Stimulated activated CD4-positive, alpha-beta T cell treated with anti-CD3 and anti-CD28 coated beads, Interleukin-2, amount 100 ng/mL, for 48 hours (primary cell): ENCODE data around the gene PNMA8C.
"Not testable (repeated sequence)": the region's sequence is repeated elsewhere in the genome, so short reads cannot be mapped to it uniquely, and the experiment has no call there.

Source experiments
- DNase-seq, 2 donors: peaks; one replicate each; pipeline ENCODE4 v3.0.0-alpha.2; 2020

Gene PNMA8C

GRCh38 chr19:46447006-46447405 is 18.3 kb upstream of the PNMA8C start:
- DNase-seq: no peak

- no peak for DNase-seq
These were observed 17.3 kb upstream of the PNMA8C start for GRCh38 chr19:46446021-46446420.

DNA sequence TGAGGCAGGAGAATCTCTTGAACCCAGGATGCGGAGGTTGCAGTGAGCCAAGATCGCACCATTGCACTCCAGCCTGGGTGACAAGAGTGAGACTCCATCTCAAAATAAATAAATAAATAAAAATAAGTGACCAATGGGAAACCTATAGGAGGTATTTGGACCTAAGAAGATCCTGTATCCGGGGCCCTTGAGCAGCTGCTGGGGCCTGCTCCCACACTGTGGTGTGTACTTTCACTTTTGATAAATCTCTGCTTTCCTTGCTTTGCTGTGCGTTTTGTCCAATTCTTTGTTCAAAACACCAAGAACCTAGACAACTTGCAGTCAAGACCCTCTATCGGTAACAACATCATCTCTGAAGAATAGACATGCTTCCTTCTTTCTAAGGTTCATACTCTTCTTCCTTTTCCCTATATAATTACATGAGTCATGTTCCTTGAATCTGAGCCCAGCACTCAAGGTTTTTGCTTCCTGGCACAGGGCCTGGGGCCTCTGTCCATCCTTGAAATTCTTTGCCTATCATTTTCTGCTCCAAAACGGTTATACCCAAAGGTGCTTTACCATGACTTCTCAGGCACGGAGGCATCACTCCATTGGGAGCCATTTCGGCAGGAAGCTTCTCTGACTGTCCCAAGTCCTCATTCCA is 14.2 kb upstream of the PNMA8C start:
- no peak for DNase-seq

DNA sequence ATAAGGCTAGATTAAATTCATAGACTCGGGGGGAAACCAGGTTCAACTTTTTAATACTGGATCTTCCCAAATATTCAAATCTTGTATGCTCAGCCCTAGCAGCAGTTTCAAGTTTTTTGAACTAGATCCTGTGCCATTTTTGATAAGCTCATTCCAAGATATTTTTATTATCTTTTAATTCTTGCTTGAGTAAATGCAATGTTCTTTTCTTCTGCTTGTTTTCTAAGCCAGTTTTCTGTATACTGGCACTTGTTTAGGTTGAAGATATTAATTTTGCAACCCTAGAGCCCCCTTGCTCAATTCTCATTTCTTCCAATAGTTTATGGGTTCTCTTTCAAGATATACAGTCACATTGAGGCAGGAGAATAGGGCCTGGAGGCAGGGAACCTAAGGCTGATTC is 13.1 kb upstream of the PNMA8C start:
- no peak for DNase-seq

GRCh38 chr19:46435689-46436088 is 7.0 kb upstream of the PNMA8C start:
- not testable (repeated sequence) for DNase-seq

GRCh38 chr19:46435009-46435408 is 6.3 kb upstream of the PNMA8C start:
- DNase-seq: no peak

DNA sequence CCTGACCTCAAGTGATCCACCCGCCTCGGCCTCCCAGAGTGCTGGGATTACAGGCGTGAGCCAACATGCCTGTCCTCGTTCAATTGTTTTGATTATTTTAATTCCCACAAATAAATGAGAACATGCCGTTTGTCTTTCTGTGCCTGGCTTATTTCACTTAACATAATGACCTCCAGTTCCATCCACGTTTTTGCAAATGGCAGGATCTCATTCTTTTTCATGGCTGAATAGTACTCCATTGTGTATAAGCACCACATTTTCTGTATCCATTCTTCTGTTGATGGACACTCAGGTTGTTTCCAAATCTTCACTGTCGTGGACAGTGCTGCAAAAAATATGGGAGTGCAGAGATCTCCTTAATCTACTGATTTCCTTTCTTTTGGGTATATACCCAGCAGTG is 4.7 kb upstream of the PNMA8C start:
- DNase-seq: not testable (repeated sequence)

DNA sequence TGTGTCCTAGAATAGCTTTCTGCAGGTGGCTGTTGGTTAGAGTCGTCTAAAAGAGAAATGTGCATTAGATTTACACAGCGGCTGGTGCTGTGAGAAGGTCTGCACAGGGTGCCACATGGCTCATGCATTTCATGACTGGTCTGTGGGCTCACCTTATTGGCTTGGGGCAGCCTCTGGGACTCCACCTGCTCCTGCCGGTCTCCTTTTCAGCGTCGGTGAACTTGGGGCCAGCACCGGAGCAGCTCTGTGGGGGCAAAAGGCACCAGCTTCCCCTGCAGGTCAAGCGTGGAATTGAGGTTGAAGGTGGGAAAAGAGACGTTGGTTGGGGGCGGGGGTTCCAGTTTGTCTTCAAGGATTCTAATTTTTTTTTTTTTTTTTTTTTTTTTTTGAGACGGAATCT is 3.1 kb upstream of the PNMA8C start:
- DNase-seq: no peak

- no peak for DNase-seq
These were observed 1.3 kb upstream of the PNMA8C start for GRCh38 chr19:46429999-46430398.

DNA sequence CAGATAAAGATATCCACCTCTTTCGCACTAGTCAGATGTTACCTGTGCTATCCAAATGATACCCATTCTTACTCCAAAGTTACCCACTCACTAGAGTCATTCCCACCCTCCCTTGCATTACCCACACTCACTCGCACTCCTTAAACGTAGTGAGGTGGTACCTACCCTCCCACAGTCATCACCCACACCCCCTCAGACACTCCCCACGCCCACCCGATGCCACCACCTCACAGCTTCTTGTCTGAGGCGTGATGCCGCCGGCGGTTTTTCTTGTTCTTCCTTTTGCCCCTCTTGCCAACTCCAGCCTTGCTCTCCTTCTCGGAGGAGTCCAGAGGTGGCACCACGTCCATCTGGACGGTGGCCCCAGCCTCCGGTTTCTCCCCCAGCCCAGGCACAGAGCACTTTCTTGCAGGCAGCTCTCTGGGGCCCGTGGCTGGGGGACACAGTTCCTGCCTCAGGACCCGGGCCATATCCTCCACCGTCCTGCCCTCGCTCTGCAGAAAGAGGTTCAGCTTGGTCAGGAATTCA is 1.2 kb downstream of the PNMA8C start:
- DNase-seq: no peak

- peak; percentile 34 to 43 for DNase-seq
These were observed 2.1 kb downstream of the PNMA8C start for GRCh38 chr19:46426506-46427162.

- DNase-seq: no peak
These were observed 2.7 kb downstream of the PNMA8C start for GRCh38 chr19:46426035-46426505.

GRCh38 chr19:46423188-46423587 is 5.5 kb downstream of the PNMA8C start:
- DNase-seq: no peak

DNA sequence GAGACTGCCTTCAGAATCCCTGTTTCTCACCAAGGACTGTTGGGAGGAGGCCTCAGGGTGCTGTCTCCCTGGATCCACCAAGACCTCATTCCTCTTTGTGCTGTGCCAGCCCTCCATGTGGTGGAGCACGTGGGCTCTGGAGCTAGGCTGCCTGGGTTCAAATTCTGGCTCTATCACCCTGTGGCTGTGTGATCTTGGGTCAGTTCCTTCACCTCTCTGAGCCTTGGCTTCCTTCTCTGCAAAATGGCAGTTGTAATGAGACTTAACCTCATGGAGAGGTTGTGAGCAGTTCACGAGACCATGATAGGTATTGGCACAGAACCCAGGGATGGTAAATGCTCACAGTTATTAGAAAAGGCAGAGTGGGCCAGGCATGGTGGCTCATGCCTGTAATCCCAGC is 6.4 kb downstream of the PNMA8C start:
- DNase-seq: no peak

DNA sequence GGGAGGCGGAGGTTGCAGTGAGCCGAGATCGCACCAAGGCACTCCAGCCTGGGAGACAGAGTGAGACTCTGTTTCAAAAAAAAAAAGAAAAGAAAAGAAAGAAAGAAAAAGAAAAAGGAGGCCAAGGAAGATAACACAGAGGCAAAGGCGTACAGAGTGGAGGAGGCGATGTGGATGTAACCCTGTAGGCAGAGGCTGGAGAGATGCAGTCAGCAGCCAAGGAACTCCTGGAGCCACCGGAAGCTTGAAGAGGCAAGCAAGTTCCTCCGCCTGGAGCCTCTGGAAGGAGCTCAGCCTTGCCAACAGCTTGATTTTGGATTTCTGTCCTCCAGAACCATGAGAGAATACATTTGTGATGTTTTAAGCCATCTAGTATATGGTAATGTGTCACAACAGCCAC is 8.7 kb downstream of the PNMA8C start:
- DNase-seq: no peak

DNA sequence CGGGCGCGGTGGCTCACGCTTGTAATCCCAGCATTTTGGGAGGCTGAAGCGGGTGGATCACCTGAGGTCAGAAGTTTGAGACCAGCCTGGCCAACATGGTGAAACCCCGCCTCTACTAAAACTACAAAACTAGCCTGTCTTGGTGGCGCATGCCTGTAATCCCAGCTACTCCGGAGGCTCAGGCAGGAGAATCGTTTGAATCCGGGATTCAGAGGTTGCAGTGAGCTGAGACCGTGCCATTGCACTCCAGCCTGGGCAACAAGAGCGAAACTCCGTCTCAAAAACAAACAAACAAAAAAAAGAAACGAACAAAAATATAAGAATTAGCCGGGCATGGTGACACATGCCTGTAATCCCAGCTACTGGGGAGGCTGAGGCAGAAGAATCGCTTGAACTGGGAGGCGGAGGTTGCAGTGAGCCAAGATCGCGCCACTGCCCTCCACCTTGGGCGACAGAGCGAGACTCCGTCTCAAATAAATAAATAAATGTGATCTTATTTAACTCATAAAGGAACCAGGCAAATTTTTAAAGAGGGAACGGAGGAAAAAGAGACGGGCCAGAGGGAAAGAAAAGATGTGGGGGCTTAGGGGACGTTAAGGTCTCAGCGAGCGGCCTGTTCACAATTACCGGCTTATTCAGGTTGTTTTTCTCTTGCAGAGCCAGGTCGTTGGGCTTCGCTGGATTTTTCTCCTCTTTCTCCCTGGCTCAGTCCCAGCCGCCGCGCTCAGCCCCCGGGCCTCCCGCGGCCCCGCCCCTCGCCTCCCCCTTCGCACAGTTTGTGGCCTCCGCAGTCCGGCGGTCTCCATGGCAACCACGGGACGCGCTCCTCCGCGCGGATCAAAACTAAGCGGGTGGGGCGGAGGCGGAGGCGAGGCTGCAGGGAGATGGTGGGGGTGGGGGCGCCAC is 12.7 kb downstream of the PNMA8C start:
- not testable (repeated sequence) for DNase-seq

DNA sequence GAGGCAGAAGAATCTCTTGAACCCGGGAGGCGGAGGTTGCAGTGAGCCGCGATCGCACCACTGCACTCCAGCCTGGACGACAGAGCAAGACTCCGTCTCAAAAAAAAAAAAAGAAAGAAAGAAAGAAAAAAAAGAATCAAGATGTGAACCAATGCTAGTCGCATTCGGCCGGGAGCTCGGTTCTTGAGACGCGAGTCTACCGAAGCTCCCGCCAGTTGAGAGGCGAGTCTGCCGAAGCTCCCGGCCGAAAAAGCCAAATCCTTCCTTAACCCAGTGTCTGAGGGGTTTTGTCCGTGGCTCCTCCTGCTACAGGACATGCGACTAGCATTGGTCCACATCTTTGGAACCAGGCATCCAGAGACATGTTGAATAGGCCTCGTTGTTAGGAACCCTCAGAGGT is 13.8 kb downstream of the PNMA8C start:
- not testable (repeated sequence) for DNase-seq

- no peak for DNase-seq
These were observed 15.3 kb downstream of the PNMA8C start, which contains the start of gene CCDC8 for GRCh38 chr19:46413262-46414031. TSS of gene CCDC8 (minus strand) at chr19:46413564. CDS start at chr19:46412810, 754 bp downstream.

- DNase-seq: no peak
These were observed 16.0 kb downstream of the PNMA8C start for GRCh38 chr19:46412650-46413261.

DNA sequence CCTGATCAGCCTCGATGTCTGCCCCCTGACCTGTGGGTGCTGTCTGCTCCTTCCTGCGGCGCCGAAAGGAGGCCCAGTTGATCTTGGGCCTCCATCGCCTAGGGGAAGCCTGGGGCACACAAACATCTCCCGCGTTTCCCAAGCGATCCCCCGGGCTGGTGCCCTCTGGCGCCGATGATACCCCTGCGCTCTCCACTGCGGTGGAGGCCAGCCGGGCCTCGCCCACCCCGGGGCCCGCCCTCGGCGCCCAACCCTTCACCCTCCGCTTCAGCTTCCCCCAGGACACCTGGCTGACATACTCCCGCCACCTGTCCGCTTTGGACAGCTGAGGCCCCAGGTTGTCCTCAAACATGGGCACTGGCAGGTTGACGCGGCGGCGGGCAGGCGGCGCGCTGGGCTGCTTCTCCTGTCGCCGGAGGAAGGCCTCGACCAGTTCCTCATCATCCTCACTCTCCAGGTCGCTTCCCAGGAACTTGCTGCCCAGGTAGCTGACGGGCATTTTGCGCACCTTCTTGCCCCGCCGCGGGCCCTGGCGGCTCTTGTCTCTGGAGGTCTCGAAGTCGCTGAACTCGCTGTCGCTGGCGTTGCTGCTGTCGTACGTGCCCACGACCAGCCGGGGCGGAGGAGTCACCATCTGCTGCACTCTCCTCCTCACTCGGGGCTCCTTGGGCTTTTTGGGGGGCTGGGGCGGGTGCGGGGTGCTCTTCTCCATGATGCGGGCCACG is 16.6 kb downstream of the PNMA8C start:
- DNase-seq: no peak
